Heart left ventricle (tissue), 16 donors: ENCODE measurements around the gene ZNF775. TPM values are rescaled to one million over a fixed set of nuclear protein-coding genes. Genes with fewer than 3 reads are reported as not detected.

Experiments used
- ATAC-seq, 4 donors: fragments of 200-7000 bp; cut with Tn5 transposase; one replicate each; pipeline ENCODE4 v1.9.1; 2020 to 2022; ENCODE audit warnings: moderate library complexity in 4 of 4, mild to moderate bottlenecking in 3 of 4, moderate number of reproducible peaks in 1 of 4
- DNase-seq, 5 donors: peaks; one replicate each; pipeline ENCODE4 v3.0.0-alpha.2; 2020
- H3K27ac ChIP-seq, 12 donors: fragments of 200-600 bp; sonication (generic) in 4 of 12; one replicate each; pipeline versions ENCODE4 v1.5.0 to v1.8.0; 2016 to 2022; ENCODE audit warnings: mild to moderate bottlenecking in 2 of 12
- H3K27me3 ChIP-seq, 9 donors: fragments of 200-600 bp; sonication (generic) in 2 of 9; one replicate each; pipeline versions ENCODE4 v1.5.1 to v1.8.0; 2016 to 2022; ENCODE audit warnings: mild to moderate bottlenecking in 3 of 9
- H3K36me3 ChIP-seq, 9 donors: fragments of 200-600 bp; sonication (generic) in 2 of 9; one replicate each; pipeline versions ENCODE4 v1.5.0 to v1.8.0; 2018 to 2022; ENCODE audit warnings: mild to moderate bottlenecking in 2 of 9
- H3K4me1 ChIP-seq, 12 donors: fragments of 200-600 bp; sonication (generic) in 4 of 12; one replicate each; pipeline versions ENCODE4 v1.5.0 to v1.8.0; 2016 to 2022; ENCODE audit warnings: mild to moderate bottlenecking in 3 of 12
- H3K4me3 ChIP-seq, 12 donors: fragments of 200-600 bp; sonication (generic) in 4 of 12; one replicate each; pipeline versions ENCODE4 v1.5.0 to v1.8.0; 2017 to 2022; ENCODE audit warnings: mild to moderate bottlenecking in 9 of 12, moderate library complexity in 4 of 12
- H3K9me3 ChIP-seq, 12 donors: fragments of 200-600 bp; sonication (generic) in 4 of 12; one replicate each; pipeline versions ENCODE4 v1.5.0 to v1.8.0; 2016 to 2022; ENCODE audit warnings: mild to moderate bottlenecking in 1 of 12
- CTCF ChIP-seq, 12 donors: fragments of 200-600 bp; sonication (generic) in 4 of 12; IDR thresholded peaks; one replicate each; pipeline versions ENCODE4 v1.5.0 to v1.8.0; 2018 to 2022; ENCODE audit warnings: antibody characterized with exemption in 12 of 12, mild to moderate bottlenecking in 5 of 12
- POLR2A ChIP-seq, 2 donors: fragments of 450-650 bp; IDR thresholded peaks; one replicate each; pipeline ENCODE4 v1.6.1; 2017; ENCODE audit warnings: antibody characterized with exemption in 2 of 2, mild to moderate bottlenecking in 2 of 2, moderate library complexity in 2 of 2
- WGBS, 4 donors: extraction: QIAGEN DNeasy Blood & Tissue Kit in 2 of 4; methylation state at CpG; one replicate each; pipeline versions ENCODE4 v1.1.5 to v1.1.7; 2013 to 2018; 5-methylcytosine and 5-hydroxymethylcytosine counted together
- intact Hi-C, 10 donors: fragments of 100-400 bp; cut with DNase I; formaldehyde crosslinking; loops; one replicate each; pipeline versions ENCODE4 v1.11.1 to v1.14.2; 2022
- polyA plus RNA-seq, 2 donors: library from polyadenylated mRNA; stranded (reverse); fragments of 200-250 nt; gene quantifications; one replicate each; pipeline ENCODE4 v1.2.3, GENCODE V29; 2013
- total RNA-seq, 9 donors: library from RNA; depleted of rRNA in 2 of 9; stranded (reverse); fragments of >200 nt in 2 of 9; fragmentation: NEBNext Ultra II Directional in 3 of 9; extraction: Animal tissue kit (Norgen Biotek cat#: 25700) in 3 of 9; gene quantifications; one replicate each; pipeline versions ENCODE4 v1.1.0 to v1.2.4, GENCODE V29; 2016 to 2023
- donor health status: ischemic (EF 13 %, LVEDD 7.1; RV severe dilation, severe dysfunction).
- donor health status: healthy with polysubstance abuse.
- donor health status: DM: no; HTN: yes; CAD: no.
- donor health status: DM: no; HTN: no; CAD: no.
- donor health status: ischemic (EF 25% LVEDD 6.9; RV normal size, moderate dysfunction).
- donor health status: ischemic (EF 25% LVEDD 5.7; RV mildly dilated, moderate dysfunction).
- donor health status: healthy.
- donor health status: DM: yes; HTN: yes; CAD: no.
- donor health status: ischemic (EF 35%, LVEDD 5.7; RV mildly dilated, moderate dysfunction).
- donor health status: nonischemic (EF 11% LVEDD 7.7; RV severe dilation, severe dysfunction).
- donor health status: DM: yes; HTN: yes; CAD: no.
- donor health status: PGD.
- donor health status: ischemic (EF 29% LVEDD 5.4; RV normal size, mild dysfunction).
- donor health status: nonischemic (EF 23%, LVEDD 6.1; RV moderate dilation, normal function).

The ZNF775 gene
- total and polyA plus RNA-seq, 11 donors = 1.8 to 5.0 (median 3.3) TPM

GRCh38 chr7:150356265-150356897 lies 22.7 kb upstream of the ZNF775 start:
- no peak for DNase-seq
- Histone ChIP-seq H3K9me3 (no peaks in the 10 kb centered on the region), H3K36me3 (no peaks in the 10 kb centered on the region), H3K27ac (no peak overlapping the region), H3K4me1 (peaks cover 0 to 12% (median 0%) of the 10 kb centered on the region in 12 donors), H3K4me3 (no peak overlapping the region), H3K27me3 (no peaks in the 10 kb centered on the region)
- intact Hi-C loops = loop anchor here in 9 of 10 donors (1.0 to 10.0 kb wide), 4 partner anchors 64 to 418 kb away; no protein-coding TSS in a partner anchor
- no peak for ATAC-seq
- WGBS, 4 donors = 30 to 34% (median 32%) methylated on average over 6 of the region's 6 CpGs
- TF ChIP-seq POLR2A (IDR thresholded peaks at IDR 0.05) (no peak), CTCF (IDR thresholded peaks at IDR 0.05) (peak; percentile 49 to 79 (median 68))

- no peak overlapping the region for H3K27ac ChIP-seq
- 68 to 75% (median 71%) methylated on average over 9 of the region's 9 CpGs for WGBS, 4 donors
- no peak for TF ChIP-seq POLR2A (IDR thresholded peaks at IDR 0.05)
- TF ChIP-seq CTCF (IDR thresholded peaks at IDR 0.05) = no peak
- no peaks in the 10 kb centered on the region for H3K27me3 ChIP-seq
- ATAC-seq (no peak), DNase-seq (no peak)
- H3K9me3 ChIP-seq = no peaks in the 10 kb centered on the region
- peaks cover 0 to 12% (median 0%) of the 10 kb centered on the region in 12 donors for H3K4me1 ChIP-seq
- no peaks in the 10 kb centered on the region for H3K36me3 ChIP-seq
- H3K4me3 ChIP-seq = no peak overlapping the region
- intact Hi-C loops = loop anchor here (1.0 to 10.0 kb wide), 4 partner anchors 64 to 418 kb away; no protein-coding TSS in a partner anchor
Observed at GRCh38 chr7:150357270-150357669, 21.9 kb upstream of the ZNF775 start.

GRCh38 chr7:150357771-150358427 lies 21.2 kb upstream of the ZNF775 start:
- 82 to 86% (median 85%) methylated on average over 13 of the region's 13 CpGs for WGBS, 4 donors
- Histone ChIP-seq H3K4me1 (peaks cover 0 to 14% (median 0%) of the 10 kb centered on the region in 12 donors), H3K4me3 (no peak overlapping the region), H3K27ac (no peak overlapping the region), H3K27me3 (no peaks in the 10 kb centered on the region), H3K9me3 (no peaks in the 10 kb centered on the region), H3K36me3 (no peaks in the 10 kb centered on the region)
- TF ChIP-seq CTCF (IDR thresholded peaks at IDR 0.05) = no peak
- TF ChIP-seq POLR2A (IDR thresholded peaks at IDR 0.05) = no peak
- no peak for ATAC-seq
- intact Hi-C loops = loop anchor here (1.0 to 10.0 kb wide), 4 partner anchors 63 to 417 kb away; no protein-coding TSS in a partner anchor
- no peak for DNase-seq

- no peak for DNase-seq
- Histone ChIP-seq H3K4me1 (peaks cover 0 to 14% (median 0%) of the 10 kb centered on the region in 12 donors), H3K27ac (no peak overlapping the region), H3K36me3 (no peaks in the 10 kb centered on the region), H3K27me3 (no peaks in the 10 kb centered on the region), H3K9me3 (no peaks in the 10 kb centered on the region), H3K4me3 (no peak overlapping the region)
- ATAC-seq = no peak
- no peak for TF ChIP-seq CTCF (IDR thresholded peaks at IDR 0.05)
- no peak for TF ChIP-seq POLR2A (IDR thresholded peaks at IDR 0.05)
- WGBS, 4 donors = 96 to 98% (median 97%) methylated on average over 4 of the region's 4 CpGs
- intact Hi-C loops = loop anchor here in 6 of 10 donors (5.0 to 10.0 kb wide), 2 partner anchors 64 to 416 kb away; no protein-coding TSS in a partner anchor
Observed at GRCh38 chr7:150358433-150358832, 20.7 kb upstream of the ZNF775 start.
